ENCODE data around the gene DCLK2.

GRCh38 chr4:150049682-150050081 lies 28.6 kb upstream of the DCLK2 start:
- no peak for TF ChIP-seq CTCF (conservative IDR thresholded peaks at IDR 0.05; ENCODE audit: low read length)
- no peak for TF ChIP-seq EZH2phosphoT487 (IDR thresholded peaks at IDR 0.05; ENCODE audit: borderline replicate concordance, low read depth, low read length)

All from OCI-LY7 (cell line).